DLD1 (cell line): ENCODE results near the gene ABI3.

Experiments used
- in situ Hi-C: cut with HindIII; loops from 2 replicates; pipeline ENCODE4 v1.10.0; 2017; ENCODE audit warnings: low sequenced_read_pairs

The ABI3 gene

DNA sequence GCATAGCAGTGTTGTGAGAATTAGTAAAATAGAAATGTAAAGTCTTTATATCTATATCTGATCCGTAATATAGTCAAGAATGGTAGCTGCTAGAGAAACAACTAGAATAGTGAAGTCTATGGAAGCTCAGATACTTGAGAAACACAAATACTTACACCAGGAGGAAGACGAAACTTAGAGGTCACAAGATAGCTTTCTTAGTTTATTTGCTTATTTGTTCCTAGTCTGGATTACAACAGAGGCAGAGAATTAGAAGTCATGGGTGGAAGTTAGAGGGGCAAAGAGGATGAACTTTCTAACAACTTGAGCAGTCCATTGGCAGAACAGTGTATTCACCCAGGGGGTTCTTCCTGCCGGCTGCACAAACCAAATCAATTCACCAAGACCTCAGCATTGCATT, 14.0 kb upstream of the ABI3 start:
- in situ Hi-C loops: no loop called here

- in situ Hi-C loops: no loop called here
Measured at GRCh38 chr17:49197346-49197998, 13.0 kb upstream of the ABI3 start.

- in situ Hi-C loops: no loop called here
Measured at GRCh38 chr17:49198211-49198610, 12.3 kb upstream of the ABI3 start.

DNA sequence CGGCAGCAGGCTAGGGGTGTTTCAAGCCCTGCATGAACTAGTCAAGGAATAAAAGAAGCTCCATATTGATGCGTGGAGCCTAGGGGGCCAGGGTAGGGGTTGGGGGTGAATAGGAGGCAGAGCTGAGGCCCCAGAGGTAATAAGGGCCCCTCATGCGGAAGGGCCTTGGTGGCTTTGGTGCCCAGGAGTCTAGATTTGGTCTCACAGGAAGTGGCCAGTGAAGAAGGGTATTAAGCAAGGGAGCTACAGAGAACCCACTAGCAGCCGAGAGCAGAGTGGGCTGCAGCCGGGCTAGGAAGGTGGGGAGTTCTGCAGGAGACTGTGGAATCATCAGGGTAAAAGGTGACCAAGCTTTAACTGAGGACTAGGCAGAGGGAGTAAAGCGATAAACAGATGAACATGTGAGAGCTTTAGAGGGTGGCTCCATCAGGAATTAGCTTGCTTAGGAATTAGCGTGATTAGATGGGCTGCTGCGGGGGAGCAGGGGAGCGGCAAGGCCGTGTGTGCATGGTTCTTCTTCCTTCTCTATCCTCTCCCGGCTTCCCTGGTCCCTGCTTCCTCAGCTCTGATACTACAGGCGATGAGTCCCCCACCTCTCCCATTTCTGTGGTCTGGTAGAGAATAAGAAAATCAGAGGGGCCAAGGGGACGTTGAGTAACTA, 10.0 kb upstream of the ABI3 start:
- in situ Hi-C loops: no loop called here

DNA sequence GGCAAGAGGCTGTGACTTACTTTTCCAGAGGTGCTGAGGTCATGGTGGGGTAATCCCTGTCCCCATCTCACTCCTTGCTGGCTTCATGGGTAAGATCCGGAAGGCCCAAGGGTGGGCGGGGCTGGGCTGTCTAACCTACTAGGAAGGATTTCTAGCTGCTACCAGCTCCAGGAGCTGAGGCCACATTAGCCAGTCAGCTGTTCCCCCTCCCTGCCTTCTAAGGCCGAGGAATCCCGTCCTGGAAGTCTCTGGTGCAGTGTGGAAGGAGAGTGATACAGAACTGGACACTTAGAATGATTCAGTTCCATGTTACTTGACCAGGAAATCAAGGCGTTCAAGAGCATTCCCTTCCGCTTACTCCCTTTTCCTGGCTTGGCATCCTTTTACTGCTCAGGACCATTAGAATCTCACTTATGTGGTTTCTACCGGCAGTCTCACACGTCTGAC, 9.0 kb upstream of the ABI3 start:
- in situ Hi-C loops: no loop called here

GRCh38 chr17:49203796-49204195, 6.7 kb upstream of the ABI3 start:
- in situ Hi-C loops: no loop called here

DNA sequence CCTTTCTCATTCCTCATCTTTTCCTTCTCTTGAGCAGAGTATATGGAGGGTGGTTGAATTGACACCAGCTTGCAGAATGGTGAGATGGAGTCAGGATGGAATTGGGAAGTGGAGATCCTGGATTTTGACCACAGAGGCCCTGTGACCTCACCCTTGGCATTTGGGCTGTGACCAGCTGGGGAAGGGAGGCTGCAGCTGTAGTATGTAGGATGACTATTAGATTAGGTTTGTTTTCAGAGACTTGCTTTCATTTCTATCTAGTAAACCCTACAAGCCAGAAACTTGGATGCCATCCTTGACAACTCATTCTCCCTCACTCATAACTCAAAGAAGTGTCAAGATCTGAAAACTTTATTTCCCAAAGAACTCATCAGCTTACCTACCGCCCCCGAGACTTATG, 6.0 kb upstream of the ABI3 start:
- in situ Hi-C loops: no loop called here

GRCh38 chr17:49209061-49209571, 1.4 kb upstream of the ABI3 start:
- in situ Hi-C loops: no loop called here

DNA sequence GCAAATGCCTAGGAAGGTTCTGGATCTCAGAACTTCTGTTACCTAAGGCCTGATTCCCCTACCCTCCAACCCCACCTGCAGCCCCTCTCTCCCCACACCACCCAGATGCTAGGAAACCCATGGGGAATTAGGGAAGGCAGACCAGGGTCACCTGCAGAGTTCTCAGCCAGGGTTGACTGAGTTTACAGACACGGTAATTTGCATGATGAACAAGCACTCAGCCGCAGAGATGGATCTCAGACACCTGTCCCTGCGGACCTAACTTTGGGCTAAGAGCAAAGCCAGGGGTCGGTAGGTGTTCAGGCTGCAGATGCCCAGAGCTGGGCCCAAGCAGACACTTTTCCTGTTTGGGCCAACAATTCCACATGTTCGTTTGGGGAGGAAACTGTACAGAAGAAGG, 2.9 kb downstream of the ABI3 start:
- in situ Hi-C loops: no loop called here

GRCh38 chr17:49213847-49214246, 3.3 kb downstream of the ABI3 start:
- in situ Hi-C loops: no loop called here

DNA sequence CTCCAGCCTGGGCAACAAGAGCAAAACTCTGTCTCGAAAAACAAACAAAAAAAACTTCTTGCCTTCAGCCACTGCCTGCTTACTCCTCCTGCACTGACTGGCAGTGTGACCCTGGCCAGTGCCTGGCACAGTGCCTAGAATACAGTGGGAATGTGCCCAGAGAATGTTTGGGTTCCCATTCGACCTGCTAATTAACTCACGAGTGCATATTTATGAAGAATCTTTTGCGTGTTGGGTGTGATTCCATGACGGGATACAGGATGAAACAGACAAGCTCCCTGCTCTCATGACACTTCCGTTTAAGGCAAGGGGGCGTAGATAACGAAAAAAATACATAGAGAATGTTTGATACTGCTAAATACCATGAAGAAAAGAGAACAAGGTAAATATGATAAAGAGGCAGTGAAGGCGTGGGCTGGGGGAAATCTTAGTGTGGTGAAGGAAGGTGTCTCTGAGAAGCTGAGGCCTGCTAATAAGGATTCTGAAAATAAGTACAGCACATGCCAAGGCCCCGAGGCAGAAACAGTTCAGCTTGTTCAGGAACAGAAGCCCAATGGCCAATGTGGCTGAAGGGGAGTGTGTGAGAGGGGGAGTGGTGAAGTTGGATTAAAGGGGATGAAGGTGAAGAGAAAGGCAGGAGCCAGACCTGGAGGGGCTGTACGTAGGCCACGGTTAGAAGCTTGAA, 4.3 kb downstream of the ABI3 start:
- in situ Hi-C loops: no loop called here

GRCh38 chr17:49216482-49216881, 6.0 kb downstream of the ABI3 start:
- in situ Hi-C loops: no loop called here

- in situ Hi-C loops: no loop called here
Measured at GRCh38 chr17:49216953-49217650, 6.6 kb downstream of the ABI3 start.

GRCh38 chr17:49217651-49218413, 7.3 kb downstream of the ABI3 start:
- in situ Hi-C loops: no loop called here

- in situ Hi-C loops: no loop called here
Measured at GRCh38 chr17:49218941-49219913, 8.7 kb downstream of the ABI3 start.

DNA sequence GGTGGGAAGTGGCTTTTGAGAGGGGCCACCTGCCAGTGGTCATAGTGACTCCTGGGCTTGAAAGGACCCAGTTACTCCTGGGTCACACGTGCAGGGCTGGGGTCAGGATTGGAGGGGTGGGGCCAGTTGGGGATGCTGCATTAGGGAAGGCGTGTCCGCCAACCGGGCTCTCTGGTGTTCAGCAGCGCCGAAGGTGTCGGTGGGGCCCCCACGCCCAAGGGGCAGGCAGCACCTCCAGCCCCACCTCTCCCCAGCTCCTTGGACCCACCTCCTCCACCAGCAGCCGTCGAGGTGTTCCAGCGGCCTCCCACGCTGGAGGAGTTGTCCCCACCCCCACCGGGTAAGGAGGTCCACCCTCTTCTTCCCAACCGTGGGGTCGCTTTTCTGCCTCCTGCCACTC, 9.5 kb downstream of the ABI3 start:
- in situ Hi-C loops: no loop called here

DNA sequence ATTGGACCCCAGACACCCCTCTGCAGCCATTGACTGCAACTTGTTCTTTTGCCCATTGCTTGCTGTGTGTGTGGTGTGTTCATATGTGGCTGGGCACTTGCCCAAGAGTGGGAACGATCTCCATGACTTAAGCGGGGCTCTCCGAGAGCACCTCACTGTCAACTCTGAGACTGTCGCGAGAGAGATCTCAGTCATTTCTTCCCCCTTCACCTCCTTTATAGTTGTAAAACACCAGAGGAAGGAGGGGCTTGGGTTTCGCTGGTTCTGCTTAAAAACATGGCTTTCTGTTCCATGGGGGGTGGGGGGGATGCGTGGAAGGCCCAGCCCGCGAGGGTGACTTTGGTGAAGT, 12.6 kb downstream of the ABI3 start:
- in situ Hi-C loops: no loop called here

- in situ Hi-C loops: no loop called here
Measured at GRCh38 chr17:49223517-49224197, 13.2 kb downstream of the ABI3 start.
